ENCODE results near the gene CACNB4.
"Not testable (repeated sequence)": the region's sequence is repeated elsewhere in the genome, so short reads cannot be mapped to it uniquely, and the experiment has no call there.

The CACNB4 gene

DNA sequence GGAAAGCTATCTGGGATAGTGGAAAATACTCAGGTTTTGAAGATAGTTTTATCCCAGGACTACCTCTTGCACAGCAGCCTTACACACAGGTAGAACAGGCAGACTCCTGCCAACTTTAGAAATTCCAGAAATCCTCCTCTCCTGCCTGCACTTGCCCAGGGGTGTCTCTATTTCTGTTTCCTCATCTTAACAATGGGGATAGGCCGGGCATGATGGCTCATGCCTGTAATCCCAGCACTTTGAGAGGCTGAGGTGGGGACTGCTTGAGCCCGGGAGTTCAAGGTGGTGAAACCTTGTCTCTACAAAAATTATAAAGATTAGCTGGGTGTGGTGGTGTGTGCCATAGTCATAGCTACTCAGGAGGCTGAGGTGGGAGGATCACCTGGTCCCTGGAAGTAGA lies 153.7 kb downstream of the CACNB4 start:
- Histone ChIP-seq H2AFZ (ENCODE audit: low read length) (no peak overlapping the region), H3K36me3 (ENCODE audit: insufficient read depth, low read length) (no peaks in the 10 kb centered on the region), H3K9ac (ENCODE audit: low read depth, low read length, poor library complexity, severe bottlenecking) (no peak overlapping the region), H3K4me3 (ENCODE audit: low read length, poor library complexity, severe bottlenecking) (no peak overlapping the region), H3K9me2 (replicated peaks; ENCODE audit: low read depth, low read length) (no peaks in the 10 kb centered on the region), H4K20me1 (ENCODE audit: insufficient read depth, low read length, poor library complexity, severe bottlenecking) (no peaks in the 10 kb centered on the region), H3K4me1 (ENCODE audit: insufficient read depth, low read length, poor library complexity, severe bottlenecking) (peaks cover 4% of the 10 kb centered on the region), H3K79me2 (ENCODE audit: insufficient read depth, low read length) (no peaks in the 10 kb centered on the region), H3K4me2 (ENCODE audit: low read depth, low read length, poor library complexity, severe bottlenecking) (no peak overlapping the region), H3F3A (ENCODE audit: low read depth) (no peaks in the 10 kb centered on the region), H3K9me3 (ENCODE audit: insufficient read depth, low read depth, low read length) (no peaks in the 10 kb centered on the region), H3K27me3 (ENCODE audit: insufficient read depth, low read length, poor library complexity, severe bottlenecking) (no peaks in the 10 kb centered on the region)
- TF ChIP-seq, protein P1, sequence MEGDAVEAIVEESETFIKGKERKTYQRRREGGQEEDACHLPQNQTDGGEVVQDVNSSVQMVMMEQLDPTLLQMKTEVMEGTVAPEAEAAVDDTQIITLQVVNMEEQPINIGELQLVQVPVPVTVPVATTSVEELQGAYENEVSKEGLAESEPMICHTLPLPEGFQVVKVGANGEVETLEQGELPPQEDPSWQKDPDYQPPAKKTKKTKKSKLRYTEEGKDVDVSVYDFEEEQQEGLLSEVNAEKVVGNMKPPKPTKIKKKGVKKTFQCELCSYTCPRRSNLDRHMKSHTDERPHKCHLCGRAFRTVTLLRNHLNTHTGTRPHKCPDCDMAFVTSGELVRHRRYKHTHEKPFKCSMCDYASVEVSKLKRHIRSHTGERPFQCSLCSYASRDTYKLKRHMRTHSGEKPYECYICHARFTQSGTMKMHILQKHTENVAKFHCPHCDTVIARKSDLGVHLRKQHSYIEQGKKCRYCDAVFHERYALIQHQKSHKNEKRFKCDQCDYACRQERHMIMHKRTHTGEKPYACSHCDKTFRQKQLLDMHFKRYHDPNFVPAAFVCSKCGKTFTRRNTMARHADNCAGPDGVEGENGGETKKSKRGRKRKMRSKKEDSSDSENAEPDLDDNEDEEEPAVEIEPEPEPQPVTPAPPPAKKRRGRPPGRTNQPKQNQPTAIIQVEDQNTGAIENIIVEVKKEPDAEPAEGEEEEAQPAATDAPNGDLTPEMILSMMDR (conservative IDR thresholded peaks at IDR 0.05; ENCODE audit: low read length), result no peak
- TF ChIP-seq EZH2phosphoT487 (IDR thresholded peaks at IDR 0.05; ENCODE audit: borderline replicate concordance), result no peak

DNA sequence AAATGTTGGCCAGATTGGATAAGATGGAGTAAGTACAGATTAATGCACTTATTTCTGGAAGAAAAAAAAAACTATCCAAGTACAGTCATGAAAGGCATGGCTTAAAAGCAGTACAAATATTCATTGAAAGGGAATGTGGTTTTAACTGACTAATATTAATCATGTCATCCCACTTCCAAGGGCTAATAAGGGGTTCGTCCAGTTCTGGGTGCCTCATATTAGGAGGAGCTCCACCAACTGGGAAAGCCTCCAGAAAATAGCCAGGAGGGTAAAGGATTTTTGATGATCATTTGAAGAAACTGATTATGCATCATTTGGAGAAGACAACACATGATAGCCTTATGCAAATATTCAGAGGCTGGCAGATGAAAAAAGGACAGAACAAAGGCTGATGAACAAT lies 155.4 kb downstream of the CACNB4 start:
- Histone ChIP-seq H3K79me2 (ENCODE audit: insufficient read depth, low read length) (no peaks in the 10 kb centered on the region), H3K9me2 (replicated peaks; ENCODE audit: low read depth, low read length) (no peaks in the 10 kb centered on the region), H4K20me1 (ENCODE audit: insufficient read depth, low read length, poor library complexity, severe bottlenecking) (no peaks in the 10 kb centered on the region), H3K36me3 (ENCODE audit: insufficient read depth, low read length) (no peaks in the 10 kb centered on the region), H3K4me2 (ENCODE audit: low read depth, low read length, poor library complexity, severe bottlenecking) (no peak overlapping the region), H3K27me3 (ENCODE audit: insufficient read depth, low read length, poor library complexity, severe bottlenecking) (no peaks in the 10 kb centered on the region), H2AFZ (ENCODE audit: low read length) (no peak overlapping the region), H3K4me3 (ENCODE audit: low read length, poor library complexity, severe bottlenecking) (no peak overlapping the region), H3F3A (ENCODE audit: low read depth) (no peaks in the 10 kb centered on the region), H3K4me1 (ENCODE audit: insufficient read depth, low read length, poor library complexity, severe bottlenecking) (peaks cover 4% of the 10 kb centered on the region), H3K9ac (ENCODE audit: low read depth, low read length, poor library complexity, severe bottlenecking) (no peak overlapping the region), H3K9me3 (ENCODE audit: insufficient read depth, low read depth, low read length) (no peaks in the 10 kb centered on the region)
- no peak for TF ChIP-seq EZH2phosphoT487 (IDR thresholded peaks at IDR 0.05; ENCODE audit: borderline replicate concordance)
- TF ChIP-seq, protein P1 (conservative IDR thresholded peaks at IDR 0.05; ENCODE audit: low read length), result no peak

DNA sequence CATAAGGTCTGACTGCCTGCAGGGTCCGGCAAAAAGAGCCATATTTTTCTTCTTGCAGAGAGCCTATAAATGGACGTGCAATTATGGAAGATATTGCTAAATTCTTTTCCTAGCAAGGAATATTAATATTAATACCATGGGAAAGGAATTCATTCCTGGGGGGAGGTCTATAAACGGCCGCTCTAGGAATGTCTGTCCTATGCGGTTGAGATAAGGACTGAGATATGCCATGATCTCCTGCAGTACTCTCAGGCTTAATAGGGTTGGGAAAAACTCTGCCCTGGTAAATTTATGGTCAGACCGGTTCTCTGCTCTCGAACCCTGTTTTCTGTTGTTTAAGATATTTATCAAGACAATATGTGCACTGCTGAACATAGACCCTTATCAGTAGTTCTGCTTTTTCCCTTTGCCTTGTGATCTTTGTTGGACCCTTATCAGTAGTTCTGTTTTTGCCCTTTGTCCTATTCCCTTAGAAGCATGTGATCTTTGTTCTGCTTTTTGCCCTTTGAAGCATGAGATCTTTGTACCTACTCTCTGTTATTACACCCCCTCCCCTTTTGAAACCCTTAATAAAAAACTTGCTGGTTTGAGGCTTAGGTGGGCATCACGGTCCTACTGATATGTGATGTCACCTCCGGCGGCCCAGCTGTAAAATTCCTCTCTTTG lies 156.2 kb downstream of the CACNB4 start:
- not testable (repeated sequence) for H3K79me2 ChIP-seq (ENCODE audit: insufficient read depth, low read length); H3F3A ChIP-seq (ENCODE audit: low read depth); H3K9me2 ChIP-seq (replicated peaks; ENCODE audit: low read depth, low read length); H3K9ac ChIP-seq (ENCODE audit: low read depth, low read length, poor library complexity, severe bottlenecking); H3K4me3 ChIP-seq (ENCODE audit: low read length, poor library complexity, severe bottlenecking); H4K20me1 ChIP-seq (ENCODE audit: insufficient read depth, low read length, poor library complexity, severe bottlenecking); H3K9me3 ChIP-seq (ENCODE audit: insufficient read depth, low read depth, low read length); H3K4me1 ChIP-seq (ENCODE audit: insufficient read depth, low read length, poor library complexity, severe bottlenecking); H3K4me2 ChIP-seq (ENCODE audit: low read depth, low read length, poor library complexity, severe bottlenecking); H3K27me3 ChIP-seq (ENCODE audit: insufficient read depth, low read length, poor library complexity, severe bottlenecking); H3K36me3 ChIP-seq (ENCODE audit: insufficient read depth, low read length); H2AFZ ChIP-seq (ENCODE audit: low read length)

DNA sequence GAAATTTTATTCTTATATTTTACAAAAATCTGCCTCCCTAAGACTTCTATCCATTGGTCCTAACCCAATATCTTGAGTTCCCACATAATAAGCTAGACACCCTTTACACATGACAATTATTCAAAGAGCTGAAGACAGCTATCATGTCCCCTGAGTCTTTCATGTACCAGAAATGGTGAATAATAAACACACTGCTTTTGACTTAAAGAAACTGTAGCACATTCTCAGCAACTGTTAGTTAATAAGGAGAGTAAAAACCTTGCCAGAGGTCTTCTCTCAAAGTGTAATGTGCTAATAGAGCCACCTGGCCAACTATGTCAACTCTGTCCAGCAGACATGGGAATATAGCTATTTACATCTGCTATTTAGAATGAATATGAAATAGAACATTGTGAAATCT lies 160.9 kb downstream of the CACNB4 start:
- Histone ChIP-seq H2AFZ (ENCODE audit: low read length) (no peak overlapping the region), H3K4me2 (ENCODE audit: low read depth, low read length, poor library complexity, severe bottlenecking) (no peak overlapping the region), H3K4me3 (ENCODE audit: low read length, poor library complexity, severe bottlenecking) (no peak overlapping the region), H3F3A (ENCODE audit: low read depth) (no peaks in the 10 kb centered on the region), H3K9me2 (replicated peaks; ENCODE audit: low read depth, low read length) (no peaks in the 10 kb centered on the region), H3K36me3 (ENCODE audit: insufficient read depth, low read length) (no peaks in the 10 kb centered on the region), H3K79me2 (ENCODE audit: insufficient read depth, low read length) (no peaks in the 10 kb centered on the region), H3K9me3 (ENCODE audit: insufficient read depth, low read depth, low read length) (no peaks in the 10 kb centered on the region), H3K9ac (ENCODE audit: low read depth, low read length, poor library complexity, severe bottlenecking) (no peak overlapping the region), H3K27me3 (ENCODE audit: insufficient read depth, low read length, poor library complexity, severe bottlenecking) (no peaks in the 10 kb centered on the region), H4K20me1 (ENCODE audit: insufficient read depth, low read length, poor library complexity, severe bottlenecking) (no peaks in the 10 kb centered on the region), H3K4me1 (ENCODE audit: insufficient read depth, low read length, poor library complexity, severe bottlenecking) (no peaks in the 10 kb centered on the region)
- TF ChIP-seq, protein P1 (conservative IDR thresholded peaks at IDR 0.05; ENCODE audit: low read length), result no peak
- TF ChIP-seq EZH2phosphoT487 (IDR thresholded peaks at IDR 0.05; ENCODE audit: borderline replicate concordance), result no peak

All from Loucy (cell line).